HEK293T (cell line): ENCODE measurements around the gene RHOJ.

Experiments
- ARNT ChIP-seq: fragments of 450-650 bp; IDR thresholded peaks from 2 replicates; pipeline ENCODE4 v1.6.1; 2017; ENCODE audit warnings: mild to moderate bottlenecking
- BHLHE40 ChIP-seq: fragments of 450-650 bp; IDR thresholded peaks from 2 replicates; pipeline ENCODE4 v1.6.1; 2016; ENCODE audit warnings: mild to moderate bottlenecking, moderate library complexity, borderline replicate concordance
- CTBP1 ChIP-seq: fragments of 450-650 bp; IDR thresholded peaks from 2 replicates; pipeline ENCODE4 v1.6.1; 2016; ENCODE audit warnings: borderline replicate concordance
- ELF4 ChIP-seq: fragments of 450-650 bp; IDR thresholded peaks from 2 replicates; pipeline ENCODE4 v1.6.1; 2017; ENCODE audit warnings: antibody characterized with exemption
- FOXA1 ChIP-seq: fragments of 450-650 bp; IDR thresholded peaks from 2 replicates; pipeline ENCODE4 v1.6.1; 2016; ENCODE audit warnings: mild to moderate bottlenecking
- FOXK2 ChIP-seq: fragments of 450-650 bp; IDR thresholded peaks from 2 replicates; pipeline ENCODE4 v1.6.1; 2016; ENCODE audit warnings: mild to moderate bottlenecking
- FOXM1 ChIP-seq: fragments of 450-650 bp; IDR thresholded peaks from 2 replicates; pipeline ENCODE4 v1.6.1; 2017; ENCODE audit warnings: mild to moderate bottlenecking, borderline replicate concordance
- L3MBTL2 ChIP-seq: fragments of 450-650 bp; conservative IDR thresholded peaks from 2 replicates; pipeline ENCODE4 v1.6.1; 2016; ENCODE audit warnings: mild to moderate bottlenecking
- LEF1 ChIP-seq: fragments of 450-650 bp; IDR thresholded peaks from 2 replicates; pipeline ENCODE4 v1.6.1; 2017; ENCODE audit warnings: mild to moderate bottlenecking, borderline replicate concordance
- NFRKB ChIP-seq: fragments of 450-650 bp; IDR thresholded peaks from 2 replicates; pipeline ENCODE4 v1.6.1; 2016; ENCODE audit warnings: mild to moderate bottlenecking, moderate library complexity
- SP1 ChIP-seq: fragments of 450-650 bp; IDR thresholded peaks from 2 replicates; pipeline ENCODE4 v1.6.1; 2017
- SUZ12 ChIP-seq: fragments of 450-650 bp; IDR thresholded peaks from 2 replicates; pipeline ENCODE4 v1.6.1; 2016; ENCODE audit warnings: mild to moderate bottlenecking
- TARDBP ChIP-seq: fragments of 450-650 bp; IDR thresholded peaks from 2 replicates; pipeline ENCODE4 v1.6.1; 2016
- TF ChIP-seq, protein P1 (sequence below): fragments of 450-650 bp; IDR thresholded peaks from 2 replicates; pipeline ENCODE4 v1.6.1; 2016

DNA sequence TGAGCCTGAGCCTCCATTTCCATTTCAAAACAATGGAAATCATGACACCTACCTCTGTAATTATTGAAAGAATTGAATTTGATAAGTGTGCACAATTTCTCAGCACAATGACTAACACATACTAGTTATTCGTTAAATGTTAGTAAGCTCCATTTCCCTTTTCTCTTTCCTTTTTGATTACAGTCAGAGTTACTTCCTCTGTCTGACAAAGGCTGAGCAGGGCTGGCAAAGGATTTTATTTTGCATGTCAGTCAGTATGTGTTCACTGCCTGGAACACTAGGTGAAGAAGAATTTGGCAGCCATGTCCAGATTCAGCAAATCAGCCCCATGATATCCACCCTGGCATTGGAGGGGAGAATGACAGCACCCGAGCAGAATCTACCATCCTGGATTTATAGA lies 12.2 kb upstream of the RHOJ start:
- TF ChIP-seq CTBP1 (no peak), LEF1 (no peak), ELF4 (no peak), BHLHE40 (no peak), NFRKB (no peak), TARDBP (no peak), SP1 (no peak), SUZ12 (no peak), ARNT (no peak), FOXM1 (no peak), L3MBTL2 (no peak), FOXA1 (no peak), FOXK2 (no peak)
- TF ChIP-seq, protein P1, sequence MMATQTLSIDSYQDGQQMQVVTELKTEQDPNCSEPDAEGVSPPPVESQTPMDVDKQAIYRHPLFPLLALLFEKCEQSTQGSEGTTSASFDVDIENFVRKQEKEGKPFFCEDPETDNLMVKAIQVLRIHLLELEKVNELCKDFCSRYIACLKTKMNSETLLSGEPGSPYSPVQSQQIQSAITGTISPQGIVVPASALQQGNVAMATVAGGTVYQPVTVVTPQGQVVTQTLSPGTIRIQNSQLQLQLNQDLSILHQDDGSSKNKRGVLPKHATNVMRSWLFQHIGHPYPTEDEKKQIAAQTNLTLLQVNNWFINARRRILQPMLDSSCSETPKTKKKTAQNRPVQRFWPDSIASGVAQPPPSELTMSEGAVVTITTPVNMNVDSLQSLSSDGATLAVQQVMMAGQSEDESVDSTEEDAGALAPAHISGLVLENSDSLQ: no peak
